ENCODE measurements around the gene SLC24A3.

SLC24A3 gene

DNA sequence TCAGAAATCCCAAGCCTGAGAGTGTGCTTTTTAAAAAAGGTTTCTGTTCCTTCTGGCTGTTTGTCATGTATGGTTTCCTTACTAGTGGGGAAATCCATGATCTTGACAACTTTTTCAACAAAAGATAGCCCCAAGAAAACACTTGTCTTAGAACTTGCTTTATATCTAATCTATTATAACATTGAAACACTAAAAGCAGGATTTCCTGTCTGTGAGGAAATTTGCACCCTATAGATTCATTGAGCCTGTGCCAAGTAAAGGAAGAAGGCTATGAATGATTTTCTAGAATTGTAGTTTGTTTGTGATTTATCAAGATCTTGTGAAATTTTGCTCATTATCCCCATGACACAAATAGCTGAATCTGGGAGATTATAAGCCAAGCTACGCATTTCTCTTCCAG, 307.0 kb downstream of the SLC24A3 start:
- DNase-seq, result no peak

DNA sequence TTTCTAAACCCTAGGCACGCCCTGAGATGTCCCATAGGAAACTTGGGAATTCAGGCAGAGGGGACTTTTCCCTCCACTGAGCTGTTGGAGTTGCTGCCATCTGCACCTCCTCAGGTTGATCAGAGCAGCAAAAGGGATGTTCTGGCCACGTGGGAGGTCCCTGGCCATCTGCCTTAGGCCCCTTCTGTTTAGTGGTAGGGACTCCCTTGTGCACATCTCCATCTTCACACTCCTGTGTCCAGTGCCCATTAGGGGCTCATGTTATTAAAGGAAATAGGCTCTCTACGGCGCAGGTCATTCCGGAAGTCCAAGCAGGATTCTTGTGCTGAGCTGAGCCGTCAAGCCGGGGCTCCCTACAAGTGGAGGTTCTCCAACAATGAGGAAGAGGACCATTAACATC, 307.8 kb downstream of the SLC24A3 start:
- DNase-seq, result no peak

GRCh38 chr20:19522071-19522801, 309.8 kb downstream of the SLC24A3 start:
- DNase-seq, result no peak

DNA sequence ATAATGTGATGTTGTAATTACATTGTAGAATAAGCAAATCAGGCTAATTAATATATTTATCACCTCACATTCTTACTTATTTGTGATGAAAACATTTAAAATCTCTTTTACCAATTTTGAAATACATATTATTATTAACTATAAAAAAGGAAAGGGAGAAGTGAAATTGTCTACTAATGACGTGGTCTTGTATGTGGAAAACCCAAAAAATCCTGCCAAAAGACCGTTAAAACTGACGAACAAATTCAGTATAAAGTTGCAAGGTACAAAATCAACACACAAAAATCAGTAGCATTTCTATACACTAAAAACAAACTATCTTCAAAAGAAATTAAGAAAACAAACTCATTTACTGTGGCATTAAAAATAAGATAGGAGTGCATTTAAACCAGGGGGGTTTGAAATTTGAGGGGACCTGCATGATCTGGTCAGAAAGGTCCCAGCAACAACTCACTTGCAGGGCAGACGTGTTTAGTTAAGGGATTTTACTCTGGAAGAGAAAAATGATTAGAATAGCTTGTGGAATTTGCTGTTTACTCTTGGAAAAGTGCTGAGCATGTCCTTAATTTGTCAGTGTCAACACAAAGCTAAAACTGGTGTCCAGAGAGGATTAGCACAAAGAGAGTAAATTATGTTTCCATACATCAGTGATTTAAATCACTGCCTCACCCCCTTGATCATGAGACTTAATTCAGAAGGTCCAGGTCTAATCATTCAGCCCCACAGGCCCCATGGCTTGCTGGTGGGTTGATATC, 310.6 kb downstream of the SLC24A3 start:
- no peak for DNase-seq

DNA sequence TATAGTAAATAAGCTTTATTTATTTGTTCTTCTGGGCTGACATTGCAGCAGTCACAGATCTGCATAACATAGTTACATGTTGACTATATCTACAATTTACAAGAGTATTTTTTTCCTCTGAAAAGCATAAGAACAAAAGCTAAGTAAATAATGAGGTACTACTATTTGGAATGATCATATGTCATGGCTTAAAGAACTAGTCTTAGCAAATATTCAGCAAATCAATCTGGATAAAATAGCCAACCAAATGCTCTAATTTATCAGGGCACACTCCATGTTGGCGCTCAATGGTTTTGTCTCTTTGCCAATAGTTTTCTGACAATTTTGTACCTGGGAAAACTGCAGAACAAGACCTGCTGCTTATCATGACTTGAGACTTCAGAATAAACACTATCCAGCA, 312.2 kb downstream of the SLC24A3 start:
- DNase-seq, result no peak

DNA sequence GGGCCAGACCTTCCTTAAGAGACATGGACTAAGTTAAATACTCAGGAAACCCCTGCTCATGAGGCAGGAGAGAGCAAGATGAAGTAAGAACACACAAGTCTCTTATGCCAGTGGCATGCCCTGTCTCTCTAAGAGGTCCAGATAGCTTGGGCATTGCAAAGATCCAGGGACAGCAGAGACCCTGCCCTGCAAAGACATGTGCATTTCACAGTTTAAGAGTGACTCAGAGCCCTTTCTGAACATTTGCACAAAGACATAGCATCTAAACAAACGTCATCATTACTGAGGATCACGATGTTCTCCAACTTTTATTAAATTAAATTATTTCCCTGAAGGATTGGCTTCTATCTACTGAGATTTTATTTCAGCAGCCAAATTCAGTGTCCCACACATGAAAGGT, 315.1 kb downstream of the SLC24A3 start:
- no peak for DNase-seq

GRCh38 chr20:19528286-19529030, 316.0 kb downstream of the SLC24A3 start:
- DNase-seq, result no peak

DNA sequence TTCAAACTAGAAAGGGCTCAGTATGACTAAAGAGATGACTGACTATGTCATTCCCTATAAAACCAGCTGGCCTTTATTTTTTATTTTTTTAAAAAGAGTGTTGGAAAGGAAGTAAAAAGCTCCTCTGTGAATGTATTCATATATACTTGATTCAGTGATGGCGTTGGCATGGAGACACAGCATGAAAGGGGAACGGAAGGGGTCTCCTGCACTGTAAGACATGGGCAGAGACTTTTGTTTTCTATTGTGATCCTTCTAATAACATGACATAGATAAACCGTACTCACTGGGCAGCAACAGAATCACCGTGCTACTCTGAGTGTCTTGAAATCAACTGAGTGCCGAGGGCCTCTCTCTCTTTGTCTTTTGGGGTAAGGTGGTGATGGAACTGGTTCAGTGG, 317.6 kb downstream of the SLC24A3 start:
- no peak for DNase-seq

GRCh38 chr20:19531446-19531845, 319.0 kb downstream of the SLC24A3 start:
- DNase-seq, result no peak

GRCh38 chr20:19538556-19538955, 326.1 kb downstream of the SLC24A3 start:
- no peak for DNase-seq

DNA sequence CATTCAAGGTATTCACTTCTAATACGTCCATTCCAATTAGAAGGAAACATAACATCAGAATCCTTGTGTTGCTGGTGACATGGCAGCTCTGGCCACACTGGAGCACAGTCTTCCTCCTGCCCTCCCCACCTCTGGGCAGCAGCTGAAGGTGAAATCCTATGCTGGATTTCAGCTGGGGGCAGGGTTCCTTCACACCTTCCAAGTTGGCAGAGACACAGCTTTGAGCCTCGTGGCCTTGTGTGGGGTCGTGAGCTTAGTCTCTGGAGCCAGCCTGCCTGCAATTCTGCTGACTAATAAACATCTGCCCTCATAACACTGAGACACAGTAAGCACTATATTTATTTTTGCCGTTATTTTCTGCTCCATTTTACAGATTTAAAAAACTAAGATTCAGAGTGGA, 326.7 kb downstream of the SLC24A3 start:
- no peak for DNase-seq

- no peak for DNase-seq
Observed at GRCh38 chr20:19540392-19540791, 327.9 kb downstream of the SLC24A3 start.

GRCh38 chr20:19543101-19543500, 330.7 kb downstream of the SLC24A3 start:
- no peak for DNase-seq

- no peak for DNase-seq
Observed at GRCh38 chr20:19544684-19545083, 332.2 kb downstream of the SLC24A3 start.

GRCh38 chr20:19546648-19547047, 334.2 kb downstream of the SLC24A3 start:
- no peak for DNase-seq

GRCh38 chr20:19547547-19547946, 335.1 kb downstream of the SLC24A3 start:
- no peak for DNase-seq

DNA sequence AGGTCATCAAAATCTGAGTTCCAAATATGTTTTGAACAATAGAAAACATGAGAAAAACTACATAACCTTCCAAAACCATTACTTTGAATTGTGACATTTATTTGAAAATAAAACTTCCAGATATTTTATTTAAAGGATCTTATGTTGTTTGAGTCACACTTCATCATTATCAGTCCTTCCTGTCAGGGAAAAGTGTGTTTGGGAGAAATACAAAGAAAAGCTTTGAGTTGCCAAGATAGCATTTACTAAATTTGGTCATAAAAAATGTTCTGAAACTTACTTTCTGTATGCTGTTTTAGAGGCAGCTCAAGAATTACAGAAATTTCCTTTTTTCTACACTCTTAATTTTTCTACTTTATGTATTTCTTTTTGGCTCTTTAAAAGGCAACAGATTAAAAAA, 337.5 kb downstream of the SLC24A3 start:
- DNase-seq, result no peak

GRCh38 chr20:19552221-19553180, 340.1 kb downstream of the SLC24A3 start:
- DNase-seq, result no peak

DNA sequence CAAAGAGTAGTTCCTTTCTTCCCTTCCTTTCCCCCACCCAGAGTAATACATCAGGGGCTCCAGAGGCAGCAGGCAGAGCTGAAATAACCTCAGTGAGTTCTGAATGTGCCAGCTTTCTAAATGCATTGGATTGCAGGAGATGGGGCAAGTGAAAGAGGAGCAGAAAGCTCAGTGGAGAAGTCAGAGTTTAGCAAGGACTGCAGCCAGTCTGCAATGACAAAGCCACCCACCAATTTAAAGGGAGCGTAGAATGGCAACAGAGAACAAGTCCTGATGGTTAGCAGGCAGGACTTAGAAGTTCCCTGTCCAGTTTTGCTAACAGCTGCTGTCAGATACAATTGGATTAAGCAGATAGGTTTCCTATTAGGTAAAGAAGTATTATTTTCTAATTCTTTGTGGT, 342.2 kb downstream of the SLC24A3 start:
- DNase-seq, result no peak

GRCh38 chr20:19555726-19556125, 343.3 kb downstream of the SLC24A3 start:
- DNase-seq, result no peak

DNA sequence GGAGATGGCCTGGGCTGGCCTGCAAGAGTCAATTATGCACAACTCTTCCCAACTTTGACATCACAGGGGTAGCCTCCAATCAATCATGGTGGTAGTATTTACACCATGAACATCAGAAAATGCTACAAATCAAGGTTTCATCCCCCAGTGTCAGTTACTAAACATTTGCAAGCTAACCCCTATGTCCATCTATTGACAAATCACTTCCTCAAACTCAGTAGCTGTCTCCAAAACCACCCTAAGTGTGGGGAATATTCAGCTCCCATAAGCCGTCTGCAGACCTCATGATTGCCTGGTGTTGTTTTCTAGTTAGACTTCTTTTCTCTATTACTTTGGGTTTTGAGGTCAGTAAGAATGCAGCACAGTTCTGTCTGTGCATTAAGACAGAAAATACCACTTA, 344.8 kb downstream of the SLC24A3 start:
- no peak for DNase-seq

- no peak for DNase-seq
Observed at GRCh38 chr20:19560881-19561480, 348.5 kb downstream of the SLC24A3 start.

Data from NCI-H1694 (cell line).